Adrenal gland (tissue), 12 donors: Measurements from ENCODE around the gene RECQL. TPM values are rescaled to one million over a fixed set of nuclear protein-coding genes. Genes with fewer than 3 reads are reported as not detected.

Experiments used
- DNase-seq, 7 donors: peaks; one replicate each; pipeline ENCODE4 v3.0.0-alpha.2; 2019 to 2020
- H3K27ac ChIP-seq, 5 donors: fragments of 200-600 bp; sonication (generic) in 4 of 5; 1 replicate in 3 of 5; 2 replicates in 2 of 5; pipeline versions ENCODE4 v1.5.1 to v1.8.0; 2016 to 2020; ENCODE audit warnings: mild to moderate bottlenecking in 1 of 5
- H3K27me3 ChIP-seq: fragments of 200-600 bp; 2 replicates; pipeline ENCODE4 v1.8.0; 2021
- H3K36me3 ChIP-seq, 2 donors: fragments of 200-600 bp; replicated peaks in 1 of 2; 1 replicate in 1 of 2; 2 replicates in 1 of 2; pipeline versions ENCODE4 v1.5.1 to v1.8.0; 2018 to 2022
- H3K4me1 ChIP-seq, 2 donors: fragments of 200-600 bp; replicated peaks in 1 of 2; 1 replicate in 1 of 2; 2 replicates in 1 of 2; pipeline versions ENCODE4 v1.5.1 to v1.8.0; 2018 to 2021
- H3K4me3 ChIP-seq, 4 donors: fragments of 200-600 bp; sonication (generic) in 3 of 4; one replicate each; pipeline ENCODE4 v1.5.1; 2016 to 2018
- H3K9me3 ChIP-seq, 3 donors: fragments of 200-600 bp; sonication (generic) in 1 of 3; replicated peaks in 1 of 3; 1 replicate in 2 of 3; 2 replicates in 1 of 3; pipeline versions ENCODE4 v1.5.1 to v1.8.0; 2016 to 2021
- CTCF ChIP-seq, 6 experiments: fragments of 450-650 bp in 4 of 6; fragments of 200-600 bp in 2 of 6; sonication (generic) in 1 of 6; IDR thresholded peaks; 1 replicate in 5 of 6; 2 replicates in 1 of 6; pipeline versions ENCODE4 v1.5.1 to v1.8.0; 2016 to 2021; ENCODE audit warnings: antibody characterized with exemption in 6 of 6, mild to moderate bottlenecking in 2 of 6, moderate library complexity in 1 of 6
- POLR2A ChIP-seq, 2 donors: fragments of 450-650 bp; IDR thresholded peaks; one replicate each; pipeline ENCODE4 v1.6.1; 2017; ENCODE audit warnings: antibody characterized with exemption in 2 of 2, mild to moderate bottlenecking in 2 of 2, moderate library complexity in 1 of 2
- WGBS, 4 donors: extraction: QIAGEN DNeasy Blood & Tissue Kit in 2 of 4; methylation state at CpG; one replicate each; pipeline versions ENCODE4 v1.1.5 to v1.1.7; 2013 to 2017; 5-methylcytosine and 5-hydroxymethylcytosine counted together
- intact Hi-C, 2 donors: fragments of 100-400 bp; cut with DNase I; formaldehyde crosslinking; loops; one replicate each; pipeline versions ENCODE4 v1.14.1 to v1.15.0; 2022 to 2023
- polyA plus RNA-seq, 3 donors: library from polyadenylated mRNA; stranded (reverse); fragments of 200-250 nt in 2 of 3; fragments of 350-450 nt in 1 of 3; fragmentation: Illumina TruSeq in 1 of 3; extraction: RNeasy Lipid Tissue Mini Kit (QIAGEN cat#74804) in 1 of 3; gene quantifications; one replicate each; pipeline ENCODE4 v1.2.3, GENCODE V29; 2013 to 2014
- total RNA-seq, 9 donors: library from RNA; depleted of rRNA in 4 of 9; stranded (reverse); fragments of >200 nt in 4 of 9; fragments of 120-200 nt in 1 of 9; fragmentation: NEBNext Ultra II Directional in 1 of 9; extraction: Animal tissue kit (Norgen Biotek cat#: 25700) in 1 of 9; gene quantifications; one replicate each; pipeline versions ENCODE4 v1.1.0 to v1.2.4, GENCODE V29; 2013 to 2023
- donor health status: healthy with polysubstance abuse.
- donor health status: Bipolar disorder and iron deficiency.
- donor health status: DM: yes; HTN: yes; CAD: no.
- donor health status: DM: no; HTN: no; CAD: no.
- donor health status: DM: no; HTN: no; CAD: no.
- donor health status: DM: yes; HTN: yes; CAD: no.

Gene RECQL
- total and polyA plus RNA-seq, 12 donors, result 12.6 to 42.1 (median 25.8) TPM

GRCh38 chr12:21527451-21528180, 26.2 kb upstream of the RECQL start:
- WGBS, 4 donors, result 0 to 5% (median 1%) methylated on average over 4 to 57 of the region's 57 CpGs
- no peaks in the 10 kb centered on the region for H3K4me1 ChIP-seq
- intact Hi-C loops, result no loop called here
- H3K36me3 ChIP-seq, result no peaks in the 10 kb centered on the region
- H3K4me3 ChIP-seq, result peak overlapping the region in 3 of 4 donors; percentile 12 to 71 (median 42)
- TF ChIP-seq POLR2A (IDR thresholded peaks at IDR 0.05), result no peak
- TF ChIP-seq CTCF (IDR thresholded peaks at IDR 0.05), result no peak
- H3K27me3 ChIP-seq, result no peaks in the 10 kb centered on the region
- no peak overlapping the region for H3K27ac ChIP-seq
- peak; percentile 33 to 62 (median 49) for DNase-seq
- H3K9me3 ChIP-seq, result no peaks in the 10 kb centered on the region

GRCh38 chr12:21526721-21527345, 25.4 kb upstream of the RECQL start:
- no peaks in the 10 kb centered on the region for H3K4me1 ChIP-seq
- no peak overlapping the region for H3K27ac ChIP-seq
- WGBS, 4 donors, result 34 to 43% (median 36%) methylated on average over 12 of the region's 12 CpGs
- no peak overlapping the region for H3K4me3 ChIP-seq
- no peak for DNase-seq
- H3K27me3 ChIP-seq, result no peaks in the 10 kb centered on the region
- intact Hi-C loops, result no loop called here
- TF ChIP-seq CTCF (IDR thresholded peaks at IDR 0.05) (no peak), POLR2A (IDR thresholded peaks at IDR 0.05) (no peak)
- no peaks in the 10 kb centered on the region for H3K36me3 ChIP-seq
- no peaks in the 10 kb centered on the region for H3K9me3 ChIP-seq

- 91 to 94% (median 93%) methylated on average over 1 of the region's 1 CpG for WGBS, 4 donors
- no peak for DNase-seq
- H3K4me1 ChIP-seq, result no peaks in the 10 kb centered on the region
- no peak within 1 kb of the TSS for H3K27ac ChIP-seq
- intact Hi-C loops, result no loop called here
- no peaks in the 10 kb centered on the region for H3K27me3 ChIP-seq
- no peaks in the 10 kb centered on the region for H3K36me3 ChIP-seq
- no peak within 1 kb of the TSS for H3K4me3 ChIP-seq
- TF ChIP-seq POLR2A (IDR thresholded peaks at IDR 0.05) (no peak), CTCF (IDR thresholded peaks at IDR 0.05) (no peak)
- no peaks in the 10 kb centered on the region for H3K9me3 ChIP-seq
These were observed 24.6 kb upstream of the RECQL start, which contains the start of gene SPX for GRCh38 chr12:21526053-21526452. Gene SPX (plus strand): TSS chr12:21526296. CDS start chr12:21526473, 177 bp downstream.

- no peak for DNase-seq
- H3K27ac ChIP-seq, result no peak overlapping the region
- H3K4me3 ChIP-seq, result no peak overlapping the region
- no peaks in the 10 kb centered on the region for H3K9me3 ChIP-seq
- H3K27me3 ChIP-seq, result no peaks in the 10 kb centered on the region
- H3K36me3 ChIP-seq, result no peaks in the 10 kb centered on the region
- TF ChIP-seq CTCF (IDR thresholded peaks at IDR 0.05) (no peak), POLR2A (IDR thresholded peaks at IDR 0.05) (no peak)
- H3K4me1 ChIP-seq, result no peaks in the 10 kb centered on the region
- intact Hi-C loops, result no loop called here
These were observed 21.7 kb upstream of the RECQL start for GRCh38 chr12:21523148-21523547.
